GM21737 (cell line): ENCODE data around the gene TTC9C.
"Not testable (repeated sequence)": the region's sequence is repeated elsewhere in the genome, so short reads cannot be mapped to it uniquely, and the experiment has no call there.

ENCODE experiments used
- ATAC-seq: cut with Tn5 transposase; IDR thresholded peaks from one replicate; pipeline ENCODE4 v1.9.1; 2021; ENCODE audit warnings: mild to moderate bottlenecking, moderate library complexity; ENCODE audit not compliant: unreplicated experiment

Gene TTC9C

DNA sequence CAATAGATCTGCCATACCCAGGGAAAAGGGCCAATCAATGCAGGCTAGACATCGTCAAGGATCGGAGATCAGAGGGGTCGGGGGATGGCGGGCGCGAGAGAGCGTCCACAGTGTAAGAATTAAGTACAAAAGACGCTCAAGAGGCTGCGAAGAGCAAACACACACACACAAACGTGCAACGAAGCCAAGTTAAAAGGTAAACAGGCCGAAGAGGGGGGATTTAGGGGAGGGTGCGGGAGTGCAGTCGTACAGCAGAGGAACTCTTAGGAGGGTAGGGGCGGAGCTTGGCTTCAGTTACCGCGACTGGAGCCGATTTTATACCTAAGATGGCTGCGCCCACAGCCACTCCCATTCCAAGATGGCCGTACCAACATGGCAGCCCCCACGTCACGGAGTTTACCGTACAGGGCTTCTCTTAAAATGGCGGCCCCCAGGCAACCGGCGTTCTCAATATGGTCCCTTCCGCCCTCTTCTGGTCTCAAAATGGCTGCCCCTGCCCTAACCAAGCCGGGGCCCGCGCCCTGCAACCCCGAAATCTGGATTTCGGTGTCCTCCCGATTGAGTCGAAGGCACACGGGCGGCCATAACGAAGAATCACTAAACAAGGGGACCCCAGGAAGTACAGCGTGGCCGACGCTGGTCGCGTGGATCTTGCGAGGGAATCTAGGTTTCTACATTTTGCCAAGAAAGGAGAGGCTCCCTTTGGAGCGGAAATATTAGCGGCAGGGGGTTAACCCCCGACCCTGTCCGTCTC is 18.9 kb upstream of the TTC9C start:
- peak; percentile 60 for ATAC-seq

DNA sequence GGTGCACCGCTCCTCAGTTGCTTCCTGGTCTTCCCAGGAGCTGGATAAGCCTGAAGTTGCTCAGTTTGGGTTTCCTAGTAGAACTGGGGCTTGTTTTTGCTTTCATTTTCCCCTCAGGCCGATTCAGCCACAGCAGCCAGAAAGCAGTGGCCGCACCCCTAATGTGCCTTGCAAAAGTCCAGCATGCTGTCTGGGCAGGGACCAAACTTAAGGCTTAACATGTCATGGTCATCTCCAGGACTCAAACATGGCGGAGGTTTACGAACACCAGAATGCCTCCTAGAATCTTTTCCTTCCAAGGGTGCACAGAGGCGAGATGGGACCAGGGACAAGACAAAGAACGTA is 18.3 kb upstream of the TTC9C start:
- ATAC-seq = no peak

DNA sequence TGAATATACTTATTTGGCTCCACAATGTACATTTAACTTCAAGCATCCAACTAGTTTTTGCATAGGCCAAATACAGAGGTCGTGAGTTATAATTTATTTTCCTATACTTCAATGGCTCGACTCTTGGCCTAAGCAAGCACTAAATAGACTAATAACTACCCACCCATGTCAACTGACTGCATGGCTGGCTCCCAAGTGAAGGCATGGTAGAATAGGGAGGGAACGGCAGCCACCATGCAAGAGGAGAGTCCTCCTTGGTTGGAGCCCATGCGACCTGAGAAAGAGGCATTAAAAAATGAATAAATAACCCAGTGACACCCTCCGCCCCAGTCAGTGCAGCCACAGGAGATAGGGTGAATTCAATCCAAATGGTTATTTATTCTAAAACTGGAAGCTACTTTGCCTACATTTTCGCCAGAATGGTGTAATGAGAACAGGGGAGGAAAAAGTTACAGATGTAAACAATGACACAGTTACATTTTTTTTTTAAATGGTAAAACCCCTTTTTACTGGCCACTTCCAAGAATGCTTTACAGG is 15.9 kb upstream of the TTC9C start:
- no peak for ATAC-seq

DNA sequence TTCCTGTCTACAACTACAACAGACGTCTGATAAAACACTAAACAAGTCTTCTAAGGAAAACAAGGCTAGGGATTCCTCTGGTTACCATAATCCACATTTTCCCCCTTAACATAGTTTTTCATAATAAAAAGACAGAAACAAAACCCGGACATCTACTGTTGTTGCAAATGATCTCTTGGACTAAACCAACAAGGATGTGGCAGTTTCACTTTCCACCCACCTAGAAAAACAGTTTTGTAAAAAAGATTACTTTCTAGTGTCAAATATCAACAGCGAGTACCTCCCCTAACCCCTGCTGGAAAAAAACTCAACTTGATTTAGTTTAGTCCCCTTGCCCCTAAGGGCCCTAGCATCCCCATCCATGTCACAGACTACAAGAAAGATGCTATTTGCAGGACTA is 15.4 kb upstream of the TTC9C start:
- ATAC-seq = no peak

DNA sequence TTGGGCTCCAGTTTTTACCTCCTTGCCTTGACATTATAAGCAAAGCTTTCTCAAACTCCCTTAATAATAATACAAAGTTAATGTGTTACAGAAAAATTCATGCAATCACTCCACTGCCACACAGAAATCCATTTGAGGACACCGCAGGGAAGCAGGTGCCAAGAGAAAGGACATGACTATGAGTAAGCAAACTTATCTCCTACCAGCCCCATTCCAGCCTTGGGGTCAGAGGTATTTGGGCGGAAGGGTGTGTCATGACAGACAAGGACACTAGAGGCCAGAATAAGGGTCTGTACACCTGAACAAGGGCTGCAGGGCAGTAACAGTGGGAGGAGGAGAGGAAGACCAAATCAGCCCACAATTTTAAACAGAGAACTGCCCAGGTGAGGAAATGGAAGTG is 14.9 kb upstream of the TTC9C start:
- no peak for ATAC-seq

DNA sequence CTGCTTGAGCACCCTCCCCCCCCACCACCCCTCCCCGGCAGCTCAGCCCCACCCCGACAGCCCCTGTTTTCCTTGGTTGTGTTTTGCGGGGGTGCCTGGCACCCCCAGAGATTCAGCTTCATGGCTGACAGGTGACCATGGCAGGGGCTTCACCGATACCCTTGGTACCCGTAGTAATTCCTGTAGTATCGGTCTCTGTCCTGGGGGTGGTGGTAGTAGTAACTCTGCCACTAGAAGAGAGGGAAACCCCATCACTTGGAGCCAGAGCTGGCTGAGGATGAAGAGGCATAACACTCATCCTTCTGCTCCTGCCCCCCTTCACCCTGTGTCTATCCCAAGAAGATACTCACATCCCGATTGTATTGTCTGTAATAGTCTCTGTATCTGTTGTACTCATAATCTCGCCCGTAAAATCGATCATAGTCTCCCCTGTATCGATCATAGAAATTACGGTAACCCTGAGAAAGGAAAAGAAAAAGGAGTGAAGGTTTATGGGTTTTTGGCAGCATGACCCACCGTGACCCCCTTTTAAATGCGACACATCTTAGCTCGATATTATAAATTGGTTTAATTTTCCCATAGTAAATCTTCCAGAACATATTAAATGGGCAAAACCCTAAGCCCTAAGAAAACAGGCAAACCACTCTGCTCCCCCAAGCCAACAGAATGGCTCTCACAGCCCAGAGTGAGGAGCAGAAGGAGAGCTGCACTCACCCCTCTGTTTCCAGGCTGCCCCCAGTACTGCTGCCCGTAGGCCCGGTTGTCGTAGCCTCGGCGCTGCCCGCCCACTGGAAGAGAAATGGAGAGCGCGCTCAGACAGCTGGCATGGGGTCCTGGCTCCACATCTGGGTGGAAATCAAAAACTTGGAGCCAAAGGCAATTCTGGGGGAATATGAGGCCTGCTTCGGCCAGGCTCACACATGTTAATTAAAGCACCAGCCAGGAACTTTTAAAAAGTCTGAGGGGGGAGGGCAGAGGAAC is 12.8 kb upstream of the TTC9C start:
- no peak for ATAC-seq

DNA sequence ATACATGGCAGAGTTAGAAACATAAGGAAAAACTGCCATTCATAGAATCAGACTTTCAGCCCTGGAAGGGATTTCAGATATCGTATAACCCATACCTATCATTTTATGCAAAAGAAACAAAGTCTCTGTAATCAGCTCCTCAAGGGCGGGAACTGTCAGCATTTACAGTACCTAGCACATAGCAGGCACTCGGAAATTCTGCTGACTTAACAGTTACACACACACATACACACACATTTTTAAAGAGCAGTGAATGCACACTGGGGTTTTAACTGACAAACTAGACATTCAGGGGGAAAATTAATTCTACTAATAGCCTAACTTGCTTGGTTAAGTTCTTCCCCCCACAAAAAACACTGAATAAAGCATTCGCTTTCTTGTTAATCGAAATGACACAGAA is 12.1 kb upstream of the TTC9C start:
- ATAC-seq = no peak

DNA sequence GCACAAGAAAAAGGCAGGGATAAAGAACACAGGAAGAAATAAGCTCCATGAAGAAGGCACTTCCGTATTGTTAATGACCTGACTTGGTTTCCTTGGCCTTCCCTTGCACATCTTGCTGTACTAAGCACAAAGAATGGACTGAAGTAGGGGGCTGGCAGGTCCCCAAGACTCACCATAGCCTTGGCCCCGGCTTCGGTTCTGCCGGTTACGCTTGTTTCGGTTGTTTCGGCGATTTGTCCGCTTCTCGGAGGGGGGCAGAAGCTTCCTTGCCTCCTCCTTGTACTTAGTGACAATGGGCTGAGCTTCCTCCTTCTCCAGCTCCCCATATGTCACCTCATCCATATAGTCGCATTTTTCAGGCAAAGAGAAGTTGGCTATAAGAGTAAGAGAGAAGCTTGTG is 11.5 kb upstream of the TTC9C start:
- ATAC-seq = no peak

DNA sequence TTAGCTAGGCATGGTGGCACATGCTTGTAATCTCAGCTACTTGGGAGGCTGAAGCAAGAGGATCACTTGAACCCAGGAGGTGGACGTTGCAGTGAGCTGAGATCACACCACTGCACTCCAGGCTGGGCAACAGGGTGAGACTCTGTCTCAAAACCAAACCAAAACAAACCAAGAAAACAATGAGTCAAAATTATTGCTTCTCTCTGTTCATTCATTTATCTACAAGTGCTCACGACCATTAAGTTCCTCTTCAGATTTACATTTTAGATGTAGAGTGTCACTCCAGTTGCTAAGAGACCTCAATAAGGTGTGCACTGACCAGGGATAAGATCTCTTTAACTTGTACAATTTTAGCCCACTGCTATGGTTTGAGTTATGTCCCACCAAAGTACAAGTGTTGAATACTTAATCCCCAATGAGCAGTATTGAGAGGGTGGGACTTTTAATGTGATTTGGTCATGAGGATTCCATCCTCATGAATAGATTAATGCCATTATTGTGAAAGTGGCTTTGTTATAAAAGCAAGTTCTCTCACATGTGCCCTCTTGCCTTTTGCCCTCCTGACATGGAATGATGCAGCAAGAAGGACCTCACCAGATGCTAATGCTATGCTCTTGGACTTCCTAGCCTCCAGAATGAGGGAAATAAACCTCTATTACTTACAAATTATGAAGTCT is 8.8 kb upstream of the TTC9C start:
- no peak for ATAC-seq

DNA sequence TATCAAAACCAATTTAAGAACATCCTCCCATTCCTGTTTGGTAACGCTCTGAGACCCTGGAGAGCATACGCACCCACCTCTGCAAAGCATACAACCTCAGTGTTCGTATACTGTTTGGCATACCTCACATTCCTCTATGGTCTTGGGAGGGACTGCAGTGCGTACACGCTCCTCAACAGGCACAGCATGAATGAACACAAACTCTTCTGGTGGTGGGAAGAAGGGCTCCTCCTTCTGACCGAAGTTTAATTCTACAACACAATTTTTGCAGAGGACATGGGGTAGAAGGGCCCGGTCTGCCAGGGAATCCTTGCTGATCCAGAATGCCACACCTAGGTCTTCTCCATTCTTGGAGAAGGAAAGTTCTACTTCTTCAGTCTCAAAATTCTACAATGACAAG is 6.3 kb upstream of the TTC9C start:
- ATAC-seq = no peak

DNA sequence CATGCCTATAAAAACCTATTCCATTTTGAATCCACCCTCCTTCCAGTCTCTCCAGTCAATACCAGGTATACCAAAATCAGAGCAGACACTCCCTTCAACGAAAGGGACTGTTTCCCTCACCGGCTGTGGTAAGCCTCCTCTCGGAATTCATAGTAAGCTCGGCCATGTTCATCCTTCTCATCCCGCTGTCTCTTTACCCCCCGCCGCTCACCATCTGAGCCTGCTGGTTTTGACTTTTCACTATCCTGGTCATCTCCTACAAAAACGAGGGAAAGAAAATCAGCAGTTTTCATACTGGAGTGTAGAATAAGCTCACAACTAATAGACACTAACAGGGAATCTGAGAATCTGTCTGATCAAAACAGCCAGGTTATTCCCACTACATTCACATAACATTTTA is 4.1 kb upstream of the TTC9C start:
- no peak for ATAC-seq

DNA sequence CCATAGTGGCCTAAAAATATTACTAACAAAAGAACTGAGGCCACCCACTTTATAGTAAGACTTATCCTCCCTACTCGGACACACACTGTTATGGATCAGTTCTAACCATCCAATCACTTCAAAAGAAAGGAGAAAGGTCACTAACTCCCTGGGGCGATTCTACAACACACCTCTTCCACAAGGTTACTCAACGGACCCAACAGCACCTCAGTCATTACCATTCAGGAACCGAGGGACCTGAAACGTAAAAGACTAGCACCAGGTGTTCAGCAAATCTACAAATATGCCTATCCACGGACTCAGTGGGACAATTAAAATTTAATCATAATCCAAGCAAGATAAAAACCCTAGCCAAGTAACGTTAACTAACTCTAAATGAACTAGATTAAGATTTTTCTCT is 2.6 kb upstream of the TTC9C start:
- ATAC-seq = no peak

DNA sequence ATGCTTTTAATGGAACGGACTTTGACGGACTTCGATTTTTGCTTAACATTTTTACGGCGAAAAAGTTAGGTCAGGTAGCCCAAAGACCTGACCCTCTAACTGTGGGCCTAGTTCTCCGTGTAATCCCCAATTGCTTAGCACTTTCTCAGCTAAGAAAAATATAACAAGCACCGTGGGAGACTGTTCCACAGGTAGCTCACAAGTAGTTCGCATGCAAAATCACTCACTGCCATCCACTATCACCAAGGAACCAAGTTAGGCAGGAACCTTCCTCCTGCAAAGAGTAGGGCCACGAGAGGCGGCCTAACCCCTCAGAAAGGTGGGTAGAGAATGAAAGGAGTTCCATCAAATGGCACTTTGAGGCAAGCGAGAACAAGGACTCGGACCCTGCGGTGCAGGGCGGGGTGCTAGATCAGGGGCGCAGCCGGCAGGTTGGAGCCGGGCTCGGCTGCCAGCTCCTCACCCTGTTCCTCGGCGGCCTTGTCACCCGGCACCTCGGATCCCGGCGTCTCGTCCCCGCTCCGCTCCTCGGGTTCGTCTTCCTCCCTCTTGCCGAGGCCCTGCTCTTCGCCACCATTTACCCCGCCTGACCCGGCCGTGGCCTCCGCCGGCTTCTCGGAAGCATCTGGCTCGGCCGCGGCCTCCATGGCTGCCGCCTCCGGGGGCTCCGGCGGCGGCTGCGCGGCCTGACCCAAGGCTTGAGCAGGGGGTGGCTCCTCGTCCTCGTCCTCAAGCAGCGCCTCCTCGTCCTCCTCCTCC is 2.0 kb upstream of the TTC9C start:
- ATAC-seq = no peak

DNA sequence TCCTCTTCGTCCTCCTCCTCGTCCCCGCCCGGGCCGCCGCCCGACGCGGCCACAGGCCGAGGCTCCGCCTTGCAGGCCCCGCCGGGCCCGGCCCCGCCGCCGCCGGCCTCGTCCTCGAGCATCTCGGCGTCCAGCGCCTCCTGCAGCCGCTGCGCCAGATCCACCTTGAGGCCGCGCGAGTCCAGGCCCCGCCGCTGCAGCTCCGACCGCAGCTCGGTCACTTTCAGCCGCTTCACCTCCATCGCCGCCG is 1.4 kb upstream of the TTC9C start:
- no peak for ATAC-seq

DNA sequence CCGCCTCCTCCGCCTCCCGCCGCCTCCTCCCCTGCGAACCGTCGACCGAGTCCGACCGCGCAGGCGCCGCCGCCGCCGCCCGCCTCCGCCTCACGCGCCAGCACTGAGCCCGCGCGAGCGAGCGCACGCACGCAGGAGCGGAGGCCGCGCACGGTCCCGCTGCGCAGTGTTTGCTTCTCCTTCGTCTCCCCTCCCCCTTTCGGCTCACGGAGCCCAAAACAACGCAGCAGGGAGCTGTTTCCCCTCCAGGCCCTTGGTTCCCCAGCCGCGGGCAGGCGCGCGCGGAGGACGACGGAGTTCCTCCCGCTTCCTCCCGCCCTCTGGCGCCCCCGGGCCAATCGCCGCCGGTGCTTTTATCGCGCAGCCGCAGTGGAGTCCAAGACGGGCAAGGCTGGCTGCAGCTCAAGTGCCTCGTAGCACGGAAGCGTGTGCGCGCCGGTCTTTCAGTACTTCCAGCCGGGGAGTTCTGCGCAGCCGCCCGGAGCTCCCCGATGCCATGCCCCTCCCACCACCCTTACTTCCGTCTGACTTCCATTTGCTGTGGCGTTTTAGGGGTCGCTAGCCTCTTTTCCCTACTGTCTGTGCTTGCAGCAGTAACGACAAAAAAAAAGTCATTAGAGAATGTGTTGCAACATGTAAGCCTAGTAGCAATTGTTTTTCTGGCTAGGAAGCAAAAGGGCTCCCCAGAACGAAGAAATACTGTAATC is 968 bp upstream of the TTC9C start, which contains the start of gene HNRNPUL2:
Gene HNRNPUL2 (minus strand): TSS at position 293 of the 707 bp plus-strand sequence. CDS start 301 bp downstream, outside the sequence.
- ATAC-seq = peak; percentile 62

DNA sequence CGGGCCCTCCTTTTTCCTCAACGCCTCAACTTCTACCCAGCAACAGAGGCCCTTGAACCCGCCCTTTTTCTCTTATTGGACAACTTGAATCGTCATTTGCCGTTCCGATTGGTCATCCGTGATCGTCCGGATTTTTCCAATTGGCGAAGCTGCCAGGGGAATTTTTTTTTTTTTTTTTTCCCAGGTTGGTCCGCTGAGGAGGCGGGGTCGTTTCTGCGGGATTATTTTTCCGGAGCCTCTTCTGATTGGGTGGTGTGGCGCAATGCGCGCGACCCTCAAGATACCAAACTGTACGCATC is 465 bp upstream of the TTC9C start:
- ATAC-seq = peak; percentile 40

DNA sequence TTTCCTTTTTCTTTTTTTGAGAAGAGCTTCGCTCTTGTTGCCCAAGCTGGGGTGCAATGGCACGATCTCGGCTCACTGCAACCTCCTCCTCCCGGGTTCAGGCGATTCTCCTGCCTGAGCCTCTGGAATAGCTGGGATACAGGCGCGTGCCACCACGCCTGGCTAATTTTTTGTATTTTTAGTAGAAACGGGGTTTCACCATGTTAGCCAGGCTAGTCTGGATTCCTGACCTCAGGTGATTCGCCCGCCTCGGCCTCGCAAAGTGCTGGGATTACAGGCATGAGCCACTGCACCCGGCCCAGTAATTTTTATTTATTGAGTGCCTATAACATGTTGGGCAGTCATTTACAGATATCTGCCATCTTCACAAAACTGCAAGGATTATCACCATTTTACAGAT is 1.8 kb downstream of the TTC9C start:
- not testable (repeated sequence) for ATAC-seq

DNA sequence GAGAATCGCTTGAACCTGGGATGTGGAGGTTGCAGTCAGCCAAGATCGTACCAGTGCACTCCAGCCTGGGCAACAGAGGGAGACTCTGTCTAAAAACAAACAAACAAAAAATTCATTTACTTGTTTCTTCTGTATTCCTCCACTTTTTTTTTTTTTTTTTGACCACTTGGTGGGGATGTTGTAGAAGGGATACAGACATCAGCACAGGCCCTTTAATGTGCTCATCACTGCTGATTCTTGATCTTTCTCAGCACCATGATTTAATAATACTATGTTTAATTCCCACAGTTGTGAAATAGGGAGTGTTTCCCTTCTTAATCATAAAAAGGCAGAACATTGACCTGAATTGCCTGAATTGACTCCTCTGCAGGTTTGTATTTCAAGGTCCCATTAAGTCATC is 4.5 kb downstream of the TTC9C start:
- no peak for ATAC-seq

DNA sequence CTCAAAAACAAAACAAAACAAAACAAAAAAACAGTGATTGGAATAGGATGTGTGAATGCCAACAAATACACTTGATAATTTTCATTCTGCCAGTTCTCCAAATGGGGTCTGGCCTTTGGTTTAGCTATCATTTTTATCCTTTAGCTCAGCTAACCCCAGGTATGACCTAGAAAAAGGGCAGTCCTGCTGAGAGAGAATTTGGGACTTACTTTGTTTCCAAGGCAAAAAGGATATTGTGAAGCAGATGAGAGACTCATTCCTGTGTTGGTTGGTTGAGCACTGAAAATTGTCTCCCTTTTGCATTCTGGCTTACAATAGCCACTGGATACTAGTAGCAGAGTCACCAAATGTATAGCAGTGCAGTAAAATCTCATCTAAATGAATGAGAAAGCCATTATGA is 8.9 kb downstream of the TTC9C start:
- ATAC-seq = no peak

DNA sequence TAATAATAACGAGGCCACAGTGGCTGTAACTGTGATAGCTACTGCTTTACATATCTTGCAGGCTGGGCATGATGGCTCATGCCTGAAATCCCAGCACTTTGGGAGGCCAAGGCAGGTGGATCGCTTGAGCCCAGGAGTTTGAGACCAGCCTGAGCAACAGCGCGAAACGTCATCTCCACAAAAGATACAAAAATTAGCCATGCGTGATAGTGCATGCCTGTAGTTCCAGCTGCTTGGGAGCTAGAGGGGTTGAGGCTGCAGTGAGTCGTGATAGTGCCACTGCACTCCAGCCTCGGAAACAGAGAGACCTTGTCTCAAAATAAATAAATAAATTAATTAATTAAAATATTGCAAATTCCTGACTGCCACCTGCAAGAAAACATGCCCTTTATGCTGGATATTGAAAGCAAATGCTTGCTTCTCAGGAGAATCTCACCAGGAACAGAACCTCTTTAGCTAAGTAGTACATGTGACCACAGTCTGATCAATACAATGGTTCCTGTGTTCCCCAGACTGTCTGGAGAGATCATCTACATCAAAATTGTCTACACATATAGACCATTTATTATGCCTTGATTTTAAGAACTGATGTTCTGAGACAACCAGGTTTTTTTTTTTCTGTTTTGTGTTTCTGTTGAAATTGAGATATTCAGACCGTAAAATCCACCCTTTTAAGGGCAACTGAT is 19.3 kb downstream of the TTC9C start:
- no peak for ATAC-seq
